DOHH2 (cell line): ENCODE data around the gene TNFRSF4.

Source experiments
- H3F3A ChIP-seq: fragments of 200-600 bp; sonication (generic), shearing (Covaris generic); 2 replicates; pipeline ENCODE4 v1.6.0; 2016; ENCODE audit warnings: antibody characterized with exemption, mild to moderate bottlenecking; ENCODE audit not compliant: control insufficient read depth, insufficient read depth
- H3K27ac ChIP-seq: fragments of 200-600 bp; sonication (generic); 2 replicates; pipeline ENCODE4 v1.5.1; 2014; ENCODE audit warnings: low read depth, mild to moderate bottlenecking, low read length, moderate library complexity
- H3K27me3 ChIP-seq: fragments of 200-600 bp; sonication (generic); 2 replicates; pipeline ENCODE4 v1.6.1; 2014; ENCODE audit warnings: mild to moderate bottlenecking, low read length, mixed read lengths; ENCODE audit not compliant: control insufficient read depth
- H3K36me3 ChIP-seq: fragments of 200-600 bp; sonication (generic); 2 replicates; pipeline ENCODE4 v1.6.1; 2014; ENCODE audit warnings: mild to moderate bottlenecking, low read length, moderate library complexity, mixed read lengths; ENCODE audit not compliant: control insufficient read depth
- H3K4me1 ChIP-seq: fragments of 200-600 bp; sonication (generic); 2 replicates; pipeline ENCODE4 v1.6.1; 2014; ENCODE audit warnings: mild to moderate bottlenecking, low read length, mixed read lengths; ENCODE audit not compliant: control insufficient read depth
- H3K4me2 ChIP-seq: fragments of 200-600 bp; sonication (generic); 2 replicates; pipeline ENCODE4 v1.6.0; 2014; ENCODE audit warnings: mild to moderate bottlenecking, low read length, moderate library complexity
- H3K4me3 ChIP-seq: fragments of 200-600 bp; sonication (generic); 2 replicates; pipeline ENCODE4 v1.5.1; 2014; ENCODE audit warnings: mild to moderate bottlenecking, low read length, mixed read lengths
- H3K79me2 ChIP-seq: fragments of 200-600 bp; sonication (generic); 2 replicates; pipeline ENCODE4 v1.6.1; 2014; ENCODE audit warnings: mild to moderate bottlenecking, low read length, mixed read lengths; ENCODE audit not compliant: control insufficient read depth
- H3K9me2 ChIP-seq: fragments of 200-600 bp; sonication (generic); replicated peaks from 2 replicates; pipeline ENCODE4 v1.6.1; 2014; ENCODE audit warnings: mild to moderate bottlenecking, low read length, mixed read lengths; ENCODE audit not compliant: control insufficient read depth
- H3K9me3 ChIP-seq: fragments of 200-600 bp; sonication (generic); 2 replicates; pipeline ENCODE4 v1.6.1; 2014; ENCODE audit warnings: antibody characterized with exemption, low read length, mixed read lengths; ENCODE audit not compliant: control insufficient read depth, insufficient read depth
- H4K20me1 ChIP-seq: fragments of 200-600 bp; sonication (generic); 2 replicates; pipeline ENCODE4 v1.6.0; 2014; ENCODE audit warnings: low read depth, mild to moderate bottlenecking, antibody characterized with exemption, low read length, moderate library complexity; ENCODE audit not compliant: control insufficient read depth, insufficient read depth
- CTCF ChIP-seq: fragments of 200-600 bp; sonication (generic); IDR thresholded peaks from one replicate; pipeline ENCODE4 v1.5.1; 2014; ENCODE audit warnings: antibody characterized with exemption, mild to moderate bottlenecking, low read depth, low read length; ENCODE audit not compliant: poor library complexity, severe bottlenecking
- EZH2phosphoT487 ChIP-seq: fragments of 200-600 bp; sonication (generic); IDR thresholded peaks from 2 replicates; pipeline ENCODE4 v1.6.1; 2017; ENCODE audit warnings: borderline replicate concordance, mild to moderate bottlenecking, antibody characterized with exemption, low read length, moderate library complexity, mixed read lengths

The TNFRSF4 gene

GRCh38 chr1:1202831-1203560 is 11.0 kb downstream of the TNFRSF4 start:
- TF ChIP-seq CTCF (no peak), EZH2phosphoT487 (no peak)
- H3K9me3 ChIP-seq, result no peaks in the 10 kb centered on the region
- H3F3A ChIP-seq, result no peaks in the 10 kb centered on the region
- no peak overlapping the region for H3K4me3 ChIP-seq
- peaks cover 47% of the 10 kb centered on the region for H3K27me3 ChIP-seq
- no peak overlapping the region for H3K27ac ChIP-seq
- H3K9me2 ChIP-seq, result no peaks in the 10 kb centered on the region
- no peaks in the 10 kb centered on the region for H3K36me3 ChIP-seq
- H3K4me1 ChIP-seq, result peaks cover 16% of the 10 kb centered on the region
- no peaks in the 10 kb centered on the region for H3K79me2 ChIP-seq
- no peak overlapping the region for H3K4me2 ChIP-seq
- H4K20me1 ChIP-seq, result 0 out of 2 replicates have a peak, but pooled peaks cover 5% of the 10 kb centered on the region

GRCh38 chr1:1200876-1201810 is 12.8 kb downstream of the TNFRSF4 start:
- TF ChIP-seq EZH2phosphoT487, result no peak
- no peak for TF ChIP-seq CTCF
- Histone ChIP-seq H3K4me3 (no peak overlapping the region), H3K36me3 (no peaks in the 10 kb centered on the region), H3K9me3 (no peaks in the 10 kb centered on the region), H3K79me2 (no peaks in the 10 kb centered on the region), H3K4me2 (no peak overlapping the region), H3K27ac (no peak overlapping the region), H3F3A (no peaks in the 10 kb centered on the region), H3K4me1 (peaks cover 5% of the 10 kb centered on the region), H4K20me1 (no peaks in the 10 kb centered on the region), H3K9me2 (no peaks in the 10 kb centered on the region), H3K27me3 (peaks cover 32% of the 10 kb centered on the region)

- Histone ChIP-seq H3K4me1 (no peaks in the 10 kb centered on the region), H4K20me1 (no peaks in the 10 kb centered on the region), H3K9me3 (no peaks in the 10 kb centered on the region), H3K27me3 (peaks cover 25% of the 10 kb centered on the region), H3F3A (no peaks in the 10 kb centered on the region), H3K4me2 (no peak overlapping the region), H3K9me2 (no peaks in the 10 kb centered on the region), H3K27ac (no peak overlapping the region), H3K36me3 (no peaks in the 10 kb centered on the region), H3K79me2 (no peaks in the 10 kb centered on the region), H3K4me3 (no peak overlapping the region)
- TF ChIP-seq CTCF, result no peak
- TF ChIP-seq EZH2phosphoT487, result no peak
Observed at GRCh38 chr1:1199961-1200875, 13.7 kb downstream of the TNFRSF4 start.
